ENCODE results near the gene GEMIN2. TPM values are rescaled to one million over a fixed set of nuclear protein-coding genes. Genes with fewer than 3 reads are reported as not detected.
"Not testable (repeated sequence)": the region's sequence is repeated elsewhere in the genome, so short reads cannot be mapped to it uniquely, and the experiment has no call there.

Gene GEMIN2, protein sequence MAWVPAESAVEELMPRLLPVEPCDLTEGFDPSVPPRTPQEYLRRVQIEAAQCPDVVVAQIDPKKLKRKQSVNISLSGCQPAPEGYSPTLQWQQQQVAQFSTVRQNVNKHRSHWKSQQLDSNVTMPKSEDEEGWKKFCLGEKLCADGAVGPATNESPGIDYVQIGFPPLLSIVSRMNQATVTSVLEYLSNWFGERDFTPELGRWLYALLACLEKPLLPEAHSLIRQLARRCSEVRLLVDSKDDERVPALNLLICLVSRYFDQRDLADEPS
- polyA plus RNA-seq (2012; ENCODE audit: missing spikeins): 28.5 TPM

- peak; percentile 82 for TF ChIP-seq POLR2AphosphoS5 (IDR thresholded peaks at IDR 0.05; ENCODE audit: low read depth, low read length)
- TF ChIP-seq POLR2A (IDR thresholded peaks at IDR 0.05; ENCODE audit: low read depth, low read length): peak; percentile 79
- peak; percentile 54; the same call in 1 of the 2 replicates for TF ChIP-seq TAF1 (IDR thresholded peaks at IDR 0.05; ENCODE audit: borderline replicate concordance, low read depth, low read length)
- FAIRE-seq: peak; percentile 99
- DNase-seq (ENCODE audit: insufficient read length): peak; percentile 70
Observed at GRCh38 chr14:39114073-39114838, at the start of gene GEMIN2. Gene GEMIN2, plus strand, starts transcription at chr14:39114323. Its CDS starts 16 bp downstream, at chr14:39114339.

DNA sequence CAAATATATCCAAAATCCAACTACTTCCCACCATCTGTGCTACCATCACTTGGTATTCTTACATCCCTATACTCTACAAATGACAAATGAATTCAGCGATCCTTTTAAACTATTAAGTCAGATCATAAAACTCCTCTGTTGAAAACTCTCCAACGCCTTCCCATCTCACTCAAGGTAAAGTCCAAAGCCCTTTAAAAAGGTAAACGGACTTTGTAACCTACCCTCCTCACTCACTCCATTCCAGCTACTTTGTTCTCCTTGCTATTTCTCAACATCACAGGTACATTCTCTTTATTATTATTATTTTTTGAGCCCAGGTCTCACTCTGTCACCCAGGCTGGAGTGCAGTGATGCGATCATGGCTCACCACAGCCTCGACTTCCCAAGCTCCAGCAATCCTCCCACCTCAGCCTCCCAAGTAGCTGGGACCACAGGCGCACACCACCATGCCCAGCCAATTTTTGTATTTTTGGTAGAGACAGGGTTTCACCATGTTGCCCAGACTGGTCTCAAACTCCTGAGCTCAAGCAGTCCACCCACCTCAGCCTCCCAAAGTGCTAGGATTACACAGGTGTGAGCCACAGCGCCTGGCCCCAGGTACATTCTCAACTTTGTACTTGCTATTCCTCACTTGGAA, 44.8 kb upstream of the GEMIN2 start:
- FAIRE-seq; DNase-seq (ENCODE audit: insufficient read length): not testable (repeated sequence)

- FAIRE-seq (no peak), DNase-seq (ENCODE audit: insufficient read length) (no peak)
- TF ChIP-seq POLR2A (IDR thresholded peaks at IDR 0.05; ENCODE audit: low read depth, low read length) (no peak), TAF1 (IDR thresholded peaks at IDR 0.05; ENCODE audit: borderline replicate concordance, low read depth, low read length) (no peak), POLR2AphosphoS5 (IDR thresholded peaks at IDR 0.05; ENCODE audit: low read depth, low read length) (no peak)
Observed at GRCh38 chr14:39069923-39070322, 44.2 kb upstream of the GEMIN2 start.

- FAIRE-seq: no peak
Observed at GRCh38 chr14:39071096-39071495, 43.0 kb upstream of the GEMIN2 start.

DNA sequence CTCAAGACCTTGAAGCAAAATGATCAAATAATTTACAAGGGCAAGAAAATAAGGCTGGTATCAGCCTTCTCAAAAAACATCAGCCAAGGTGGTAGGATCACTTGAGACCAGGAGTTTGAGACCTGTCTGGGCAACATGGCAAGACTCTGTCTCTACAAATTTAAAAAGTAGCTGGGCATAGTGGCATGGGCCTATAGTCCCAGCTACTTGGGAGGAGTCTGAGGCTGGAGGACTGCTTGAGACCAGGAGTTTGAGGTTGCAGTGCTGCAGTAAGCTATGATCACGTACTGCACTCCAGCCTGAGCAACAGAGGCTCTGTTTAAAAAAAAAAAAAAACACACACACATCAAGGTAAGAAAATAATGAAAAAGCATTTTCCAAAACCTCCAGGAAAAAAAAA, 33.2 kb upstream of the GEMIN2 start:
- TF ChIP-seq POLR2AphosphoS5 (IDR thresholded peaks at IDR 0.05; ENCODE audit: low read depth, low read length): no peak
- no peak for TF ChIP-seq POLR2A (IDR thresholded peaks at IDR 0.05; ENCODE audit: low read depth, low read length)
- TF ChIP-seq TAF1 (IDR thresholded peaks at IDR 0.05; ENCODE audit: borderline replicate concordance, low read depth, low read length): no peak
- DNase-seq (ENCODE audit: insufficient read length): no peak
- FAIRE-seq: no peak

More at GRCh38 chr14:39071096-39071495, 43.0 kb upstream of the GEMIN2 start:
- TF ChIP-seq TAF1 (IDR thresholded peaks at IDR 0.05; ENCODE audit: borderline replicate concordance, low read depth, low read length): no peak
- no peak for TF ChIP-seq POLR2AphosphoS5 (IDR thresholded peaks at IDR 0.05; ENCODE audit: low read depth, low read length)
- no peak for TF ChIP-seq POLR2A (IDR thresholded peaks at IDR 0.05; ENCODE audit: low read depth, low read length)
- no peak for DNase-seq (ENCODE audit: insufficient read length)

DNA sequence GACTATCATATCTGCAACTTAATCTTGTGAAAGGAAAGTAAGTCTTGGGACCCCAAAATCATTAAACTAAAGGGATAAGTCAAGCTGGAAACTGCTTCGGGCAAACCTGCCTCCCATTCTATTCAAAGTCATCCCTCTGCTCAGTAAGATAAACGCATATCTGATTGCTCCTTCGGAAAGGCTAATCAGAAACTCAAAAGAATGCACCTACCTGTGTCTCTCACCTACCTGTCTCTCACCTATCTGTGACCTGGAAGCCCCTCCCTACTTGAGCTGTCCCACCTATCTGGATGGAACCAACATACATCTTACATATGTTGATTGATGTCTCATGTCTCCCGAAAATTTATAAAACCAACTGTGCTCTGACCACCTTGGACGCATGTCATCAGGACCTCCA, 31.0 kb upstream of the GEMIN2 start:
- DNase-seq (ENCODE audit: insufficient read length) (no peak), FAIRE-seq (no peak)
- no peak for TF ChIP-seq POLR2A (IDR thresholded peaks at IDR 0.05; ENCODE audit: low read depth, low read length)
- no peak for TF ChIP-seq TAF1 (IDR thresholded peaks at IDR 0.05; ENCODE audit: borderline replicate concordance, low read depth, low read length)
- no peak for TF ChIP-seq POLR2AphosphoS5 (IDR thresholded peaks at IDR 0.05; ENCODE audit: low read depth, low read length)

DNA sequence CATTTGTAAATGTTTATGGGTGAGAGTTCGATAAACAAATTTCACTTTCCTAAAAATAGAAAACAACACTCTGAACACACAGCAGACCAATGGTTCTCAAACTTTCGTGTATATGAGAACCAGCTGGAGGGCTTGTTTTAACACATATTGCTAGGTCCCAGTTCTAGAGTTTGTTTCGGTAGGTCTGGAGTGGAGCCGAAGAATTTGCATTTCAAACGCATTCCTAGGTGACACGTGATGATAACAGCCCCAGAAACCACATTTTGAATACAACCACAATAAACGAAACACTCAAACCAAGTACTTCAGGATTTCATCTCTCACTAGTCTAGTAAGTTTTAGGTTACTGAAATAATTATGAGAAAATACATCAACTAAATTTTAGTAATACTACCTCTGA, 28.2 kb upstream of the GEMIN2 start:
- DNase-seq (ENCODE audit: insufficient read length) (no peak), FAIRE-seq (no peak)
- TF ChIP-seq POLR2A (IDR thresholded peaks at IDR 0.05; ENCODE audit: low read depth, low read length) (no peak), POLR2AphosphoS5 (IDR thresholded peaks at IDR 0.05; ENCODE audit: low read depth, low read length) (no peak), TAF1 (IDR thresholded peaks at IDR 0.05; ENCODE audit: borderline replicate concordance, low read depth, low read length) (no peak)

- no peak for FAIRE-seq
- TF ChIP-seq POLR2A (IDR thresholded peaks at IDR 0.05; ENCODE audit: low read depth, low read length): no peak
- TF ChIP-seq POLR2AphosphoS5 (IDR thresholded peaks at IDR 0.05; ENCODE audit: low read depth, low read length): no peak
- TF ChIP-seq TAF1 (IDR thresholded peaks at IDR 0.05; ENCODE audit: borderline replicate concordance, low read depth, low read length): no peak
- no peak for DNase-seq (ENCODE audit: insufficient read length)
Observed at GRCh38 chr14:39087493-39087892, 26.6 kb upstream of the GEMIN2 start.

GRCh38 chr14:39090548-39091111, 23.5 kb upstream of the GEMIN2 start:
- DNase-seq (ENCODE audit: insufficient read length) (no peak), FAIRE-seq (no peak)
- no peak for TF ChIP-seq TAF1 (IDR thresholded peaks at IDR 0.05; ENCODE audit: borderline replicate concordance, low read depth, low read length)
- no peak for TF ChIP-seq POLR2A (IDR thresholded peaks at IDR 0.05; ENCODE audit: low read depth, low read length)

- FAIRE-seq (no peak), DNase-seq (ENCODE audit: insufficient read length) (no peak)
- TF ChIP-seq POLR2A (IDR thresholded peaks at IDR 0.05; ENCODE audit: low read depth, low read length) (no peak), POLR2AphosphoS5 (IDR thresholded peaks at IDR 0.05; ENCODE audit: low read depth, low read length) (no peak), TAF1 (IDR thresholded peaks at IDR 0.05; ENCODE audit: borderline replicate concordance, low read depth, low read length) (no peak)
Observed at GRCh38 chr14:39091716-39092115, 22.4 kb upstream of the GEMIN2 start.

DNA sequence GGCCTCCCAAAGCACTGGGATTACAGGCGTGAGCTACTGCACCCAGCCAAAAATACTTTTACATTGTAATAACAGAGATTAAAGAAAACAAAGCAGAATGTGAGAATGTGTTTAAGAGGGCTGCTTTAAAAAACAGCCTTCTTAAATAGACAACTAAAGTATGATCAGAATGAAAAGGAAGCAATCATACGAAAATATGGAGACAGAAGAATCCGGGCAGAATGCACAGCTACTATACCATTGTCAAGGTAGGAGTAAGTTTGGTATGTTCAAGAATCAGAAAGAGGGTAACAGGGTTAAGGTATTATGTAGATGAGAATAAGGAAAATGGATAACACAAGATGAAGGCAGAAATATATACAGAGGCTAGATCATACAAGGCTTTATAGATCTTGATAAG, 19.6 kb upstream of the GEMIN2 start:
- DNase-seq (ENCODE audit: insufficient read length) (no peak), FAIRE-seq (no peak)
- TF ChIP-seq POLR2A (IDR thresholded peaks at IDR 0.05; ENCODE audit: low read depth, low read length) (no peak), POLR2AphosphoS5 (IDR thresholded peaks at IDR 0.05; ENCODE audit: low read depth, low read length) (no peak), TAF1 (IDR thresholded peaks at IDR 0.05; ENCODE audit: borderline replicate concordance, low read depth, low read length) (no peak)
